Natural killer cell (primary cell): ENCODE results near the gene E4F1. TPM values are rescaled to one million over a fixed set of nuclear protein-coding genes. Genes with fewer than 3 reads are reported as not detected.

Source experiments
- ATAC-seq, 3 donors: fragments of 150-1000 bp in 2 of 3; fragments of 200-7000 bp in 1 of 3; cut with Tn5 transposase; 1 replicate in 1 of 3; 2 replicates in 2 of 3; pipeline ENCODE4 v1.10.0; 2021; ENCODE audit warnings: mild to moderate bottlenecking in 2 of 3, moderate library complexity in 2 of 3
- DNase-seq, 2 donors: peaks; one replicate each; pipeline versions ENCODE4 v3.0.0 to v3.0.0-alpha.2; 2013 to 2021; ENCODE audit warnings: mixed read lengths in 1 of 2
- H3K27ac ChIP-seq: one replicate; pipeline ENCODE4 v1.5.1; 2013; ENCODE audit warnings: mild to moderate bottlenecking, low read length
- H3K27me3 ChIP-seq: one replicate; pipeline ENCODE4 v1.6.1; 2013; ENCODE audit warnings: low read length; ENCODE audit not compliant: control insufficient read depth, insufficient read depth
- H3K36me3 ChIP-seq: one replicate; pipeline ENCODE4 v1.6.1; 2013; ENCODE audit warnings: low read length; ENCODE audit not compliant: control insufficient read depth, insufficient read depth
- H3K4me1 ChIP-seq: one replicate; pipeline ENCODE4 v1.6.1; 2013; ENCODE audit warnings: low read length; ENCODE audit not compliant: control insufficient read depth, insufficient read depth
- H3K4me3 ChIP-seq: one replicate; pipeline ENCODE4 v1.5.1; 2013; ENCODE audit warnings: low read length
- H3K9me3 ChIP-seq: one replicate; pipeline ENCODE4 v1.6.1; 2013; ENCODE audit warnings: low read length; ENCODE audit not compliant: control insufficient read depth, insufficient read depth
- H3K27ac Mint-ChIP-seq, 2 donors: one replicate each; pipeline ENCODE4 v1.8.0; 2022; ENCODE audit warnings: mild to moderate bottlenecking in 2 of 2, mixed read lengths in 2 of 2, moderate library complexity in 1 of 2
- H3K27me3 Mint-ChIP-seq, 2 donors: one replicate each; pipeline ENCODE4 v1.8.0; 2022; ENCODE audit warnings: low read depth in 2 of 2, mixed read lengths in 2 of 2
- H3K36me3 Mint-ChIP-seq: one replicate; pipeline ENCODE4 v1.8.0; 2022; ENCODE audit warnings: mixed read lengths
- H3K4me1 Mint-ChIP-seq, 2 donors: one replicate each; pipeline ENCODE4 v1.8.0; 2022; ENCODE audit warnings: mixed read lengths in 2 of 2
- H3K4me3 Mint-ChIP-seq: one replicate; pipeline ENCODE4 v1.8.0; 2022; ENCODE audit warnings: mild to moderate bottlenecking, moderate library complexity, mixed read lengths
- H3K9me3 Mint-ChIP-seq, 2 donors: one replicate each; pipeline ENCODE4 v1.8.0; 2022; ENCODE audit warnings: mixed read lengths in 2 of 2
- WGBS: methylation state at CpG from one replicate; pipeline ENCODE4 v1.1.7; 2013; ENCODE audit warnings: missing lambda C conversion rate; ENCODE audit not compliant: insufficient coverage; 5-methylcytosine and 5-hydroxymethylcytosine counted together
- intact Hi-C: fragments of 100-400 bp; cut with micrococcal nuclease; formaldehyde crosslinking; loops from one replicate; pipeline ENCODE4 v1.14.2; 2022
- total RNA-seq, 4 donors: library from RNA; stranded (reverse); fragments of 120-200 nt in 1 of 4; gene quantifications; one replicate each; pipeline versions ENCODE4 v1.2.3 to v1.2.4, GENCODE V29; 2013 to 2022
- TF ChIP-seq, protein P1 (sequence below): fragments of 200-600 bp; IDR thresholded peaks from one replicate; pipeline ENCODE4 v1.8.0; 2022; ENCODE audit warnings: antibody characterized with exemption

Gene E4F1
- total RNA-seq, 3 donors from 2014 or later (not counting 1 experiment from before 2014, with no cell fraction given): 43.6 to 45.7 (median 45.7) TPM

DNA sequence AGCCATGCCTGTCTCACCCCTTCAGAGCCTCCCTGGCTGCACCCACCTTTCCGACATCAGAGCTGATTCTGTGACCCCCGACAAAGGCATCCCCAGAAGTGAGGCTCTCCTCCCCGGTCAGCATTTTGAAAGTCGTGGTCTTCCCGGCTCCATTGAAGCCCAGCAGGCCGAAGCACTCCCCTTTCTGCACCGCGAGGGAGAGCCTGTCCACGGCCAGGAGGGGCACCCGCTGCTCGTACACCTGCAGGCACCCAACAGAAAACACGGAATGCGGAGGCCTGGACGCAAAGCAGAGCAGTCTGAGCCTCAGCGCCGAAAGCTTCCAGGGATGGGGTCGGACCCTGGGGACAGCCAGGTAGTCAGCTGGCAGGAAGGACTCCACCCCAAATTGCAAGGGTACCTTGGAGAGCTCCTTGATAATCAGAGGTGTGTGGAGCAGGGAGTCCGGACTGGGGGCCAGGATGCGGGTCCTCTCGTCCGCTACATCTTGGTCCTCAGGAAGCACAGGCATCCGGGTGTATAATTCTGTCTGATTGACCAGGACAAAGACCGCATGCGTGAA is 57.7 kb downstream of the E4F1 start:
- Mint-ChIP-seq H3K4me3 (no peak overlapping the region), H3K27ac (no peak overlapping the region), H3K36me3 (no peaks in the 10 kb centered on the region), H3K27me3 (no peaks in the 10 kb centered on the region), H3K9me3 (no peaks in the 10 kb centered on the region), H3K4me1 (no peaks in the 10 kb centered on the region)
- ATAC-seq (no peak), DNase-seq (no peak)
- H3K27me3 ChIP-seq: no peaks in the 10 kb centered on the region
- intact Hi-C loops: no loop called here
- H3K4me3 ChIP-seq: no peak overlapping the region
- TF ChIP-seq, protein P1, sequence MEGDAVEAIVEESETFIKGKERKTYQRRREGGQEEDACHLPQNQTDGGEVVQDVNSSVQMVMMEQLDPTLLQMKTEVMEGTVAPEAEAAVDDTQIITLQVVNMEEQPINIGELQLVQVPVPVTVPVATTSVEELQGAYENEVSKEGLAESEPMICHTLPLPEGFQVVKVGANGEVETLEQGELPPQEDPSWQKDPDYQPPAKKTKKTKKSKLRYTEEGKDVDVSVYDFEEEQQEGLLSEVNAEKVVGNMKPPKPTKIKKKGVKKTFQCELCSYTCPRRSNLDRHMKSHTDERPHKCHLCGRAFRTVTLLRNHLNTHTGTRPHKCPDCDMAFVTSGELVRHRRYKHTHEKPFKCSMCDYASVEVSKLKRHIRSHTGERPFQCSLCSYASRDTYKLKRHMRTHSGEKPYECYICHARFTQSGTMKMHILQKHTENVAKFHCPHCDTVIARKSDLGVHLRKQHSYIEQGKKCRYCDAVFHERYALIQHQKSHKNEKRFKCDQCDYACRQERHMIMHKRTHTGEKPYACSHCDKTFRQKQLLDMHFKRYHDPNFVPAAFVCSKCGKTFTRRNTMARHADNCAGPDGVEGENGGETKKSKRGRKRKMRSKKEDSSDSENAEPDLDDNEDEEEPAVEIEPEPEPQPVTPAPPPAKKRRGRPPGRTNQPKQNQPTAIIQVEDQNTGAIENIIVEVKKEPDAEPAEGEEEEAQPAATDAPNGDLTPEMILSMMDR: no peak
- H3K4me1 ChIP-seq: no peaks in the 10 kb centered on the region
- peaks cover 4% of the 10 kb centered on the region for H3K36me3 ChIP-seq
- H3K9me3 ChIP-seq: no peaks in the 10 kb centered on the region
- H3K27ac ChIP-seq: no peak overlapping the region
- 96% methylated on average over 24 of the region's 24 CpGs for WGBS

DNA sequence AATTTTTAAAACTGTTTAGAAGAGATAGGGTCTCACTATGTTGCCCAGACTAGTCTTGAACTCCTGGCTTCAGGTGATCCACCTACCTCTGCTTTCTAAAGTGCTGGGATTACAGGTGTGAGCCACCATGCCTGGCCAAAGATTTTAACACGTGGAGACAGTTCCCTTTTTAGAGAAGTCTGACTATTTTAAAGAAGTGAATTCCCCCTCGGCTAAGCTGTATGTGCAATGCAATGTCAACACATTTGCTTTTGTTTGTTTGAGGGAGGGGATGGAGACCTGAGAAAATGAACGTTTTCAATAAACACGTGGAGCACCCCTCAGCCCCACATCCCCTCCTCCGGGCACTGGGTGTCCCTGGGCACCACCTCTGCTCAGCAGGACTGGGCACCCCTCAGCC is 58.9 kb downstream of the E4F1 start:
- 80% methylated on average over 2 of the region's 5 CpGs for WGBS
- peaks cover 4% of the 10 kb centered on the region for H3K36me3 ChIP-seq
- no peak overlapping the region for H3K4me3 ChIP-seq
- no peaks in the 10 kb centered on the region for H3K27me3 ChIP-seq
- Mint-ChIP-seq H3K4me3 (no peak overlapping the region), H3K27me3 (no peaks in the 10 kb centered on the region), H3K9me3 (no peaks in the 10 kb centered on the region), H3K27ac (no peak overlapping the region), H3K36me3 (no peaks in the 10 kb centered on the region), H3K4me1 (no peaks in the 10 kb centered on the region)
- TF ChIP-seq, protein P1: no peak
- ATAC-seq: no peak
- DNase-seq: no peak
- no peak overlapping the region for H3K27ac ChIP-seq
- H3K9me3 ChIP-seq: no peaks in the 10 kb centered on the region
- no peaks in the 10 kb centered on the region for H3K4me1 ChIP-seq
- intact Hi-C loops: no loop called here

DNA sequence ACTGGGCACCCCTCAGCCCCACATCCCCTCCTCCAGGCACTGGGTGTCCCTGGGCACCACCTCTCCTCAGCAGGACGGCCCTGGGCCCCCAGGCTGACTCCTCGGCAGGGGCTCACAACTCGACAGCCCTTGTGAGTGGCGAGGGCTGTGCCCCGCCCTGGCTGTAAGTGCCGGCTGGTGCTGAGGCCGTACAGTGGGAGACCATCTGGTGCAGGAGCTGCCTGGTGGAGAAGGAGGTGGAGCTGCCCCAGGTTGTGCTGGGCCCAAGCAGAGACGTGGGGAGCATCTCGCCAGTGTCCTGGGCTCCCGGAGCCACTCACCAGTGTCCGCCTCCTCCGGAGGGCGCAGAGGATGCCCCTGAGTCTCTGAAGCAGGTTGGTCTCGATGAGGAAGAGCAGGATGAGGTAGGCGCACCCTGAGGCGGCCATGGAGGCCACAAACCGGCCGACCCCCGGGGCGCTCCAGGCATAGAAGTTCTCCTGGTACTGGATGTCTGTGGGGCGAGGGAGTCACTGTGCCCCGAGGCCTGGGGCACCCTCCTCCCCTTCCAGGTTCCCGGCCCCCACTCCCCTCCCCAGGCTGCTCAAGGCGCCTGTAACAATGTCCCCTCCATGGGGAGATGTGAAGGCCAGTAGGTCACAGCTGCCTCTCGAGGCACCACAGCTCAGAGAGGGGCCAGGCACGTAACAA is 59.6 kb downstream of the E4F1 start:
- no peak for ATAC-seq
- TF ChIP-seq, protein P1: no peak
- no peaks in the 10 kb centered on the region for H3K36me3 Mint-ChIP-seq
- intact Hi-C loops: no loop called here
- H3K27me3 Mint-ChIP-seq: no peaks in the 10 kb centered on the region
- peaks cover 4% of the 10 kb centered on the region for H3K36me3 ChIP-seq
- no peak overlapping the region for H3K27ac ChIP-seq
- H3K4me1 Mint-ChIP-seq: no peaks in the 10 kb centered on the region
- H3K4me3 Mint-ChIP-seq: no peak overlapping the region
- H3K4me3 ChIP-seq: no peak overlapping the region
- H3K9me3 Mint-ChIP-seq: no peaks in the 10 kb centered on the region
- DNase-seq: no peak
- H3K9me3 ChIP-seq: no peaks in the 10 kb centered on the region
- no peak overlapping the region for H3K27ac Mint-ChIP-seq
- 92% methylated on average over 26 of the region's 26 CpGs for WGBS
- H3K27me3 ChIP-seq: no peaks in the 10 kb centered on the region
- H3K4me1 ChIP-seq: no peaks in the 10 kb centered on the region
